Measurements from ENCODE around the gene DZANK1.
"Not testable (repeated sequence)": the region's sequence is repeated elsewhere in the genome, so short reads cannot be mapped to it uniquely, and the experiment has no call there.

Gene DZANK1

DNA sequence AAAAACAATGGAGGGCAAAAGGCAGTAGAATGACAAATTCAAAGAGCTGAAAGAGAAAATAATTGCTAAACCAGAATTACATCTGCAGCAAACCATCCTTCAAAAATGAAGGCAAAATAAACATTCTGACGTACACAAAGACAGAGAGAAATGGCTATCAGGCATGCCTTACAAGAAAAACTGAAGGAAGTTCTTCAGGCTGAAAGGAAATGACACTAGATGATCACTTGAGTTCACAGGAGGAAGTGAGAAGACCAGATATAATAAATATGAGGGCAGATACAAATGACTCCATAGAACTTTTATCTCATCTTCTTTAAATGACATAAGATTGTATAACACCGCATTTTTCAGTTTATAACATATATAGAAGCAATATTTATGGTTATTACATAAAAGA lies 30.0 kb downstream of the DZANK1 start:
- DNase-seq, result no peak

DNA sequence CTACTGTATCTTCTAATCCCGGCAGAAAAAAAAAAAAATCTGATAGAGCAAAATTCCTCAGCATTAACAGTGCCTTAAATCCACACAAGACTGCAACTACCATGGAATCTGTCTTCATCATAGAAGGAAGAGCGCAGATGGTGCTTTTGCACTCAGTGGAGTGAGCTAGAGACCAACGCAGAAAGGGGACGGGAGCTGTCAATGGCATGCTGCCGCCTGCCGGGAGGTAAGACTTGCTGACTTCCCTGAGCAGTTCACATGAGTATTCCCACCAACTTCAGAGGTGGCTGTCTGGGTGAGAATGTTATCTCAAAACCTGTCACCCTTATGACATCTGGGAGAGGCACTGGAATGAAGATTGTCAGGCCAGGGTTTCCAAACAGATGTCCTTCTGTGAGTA lies 35.6 kb downstream of the DZANK1 start:
- no peak for DNase-seq

DNA sequence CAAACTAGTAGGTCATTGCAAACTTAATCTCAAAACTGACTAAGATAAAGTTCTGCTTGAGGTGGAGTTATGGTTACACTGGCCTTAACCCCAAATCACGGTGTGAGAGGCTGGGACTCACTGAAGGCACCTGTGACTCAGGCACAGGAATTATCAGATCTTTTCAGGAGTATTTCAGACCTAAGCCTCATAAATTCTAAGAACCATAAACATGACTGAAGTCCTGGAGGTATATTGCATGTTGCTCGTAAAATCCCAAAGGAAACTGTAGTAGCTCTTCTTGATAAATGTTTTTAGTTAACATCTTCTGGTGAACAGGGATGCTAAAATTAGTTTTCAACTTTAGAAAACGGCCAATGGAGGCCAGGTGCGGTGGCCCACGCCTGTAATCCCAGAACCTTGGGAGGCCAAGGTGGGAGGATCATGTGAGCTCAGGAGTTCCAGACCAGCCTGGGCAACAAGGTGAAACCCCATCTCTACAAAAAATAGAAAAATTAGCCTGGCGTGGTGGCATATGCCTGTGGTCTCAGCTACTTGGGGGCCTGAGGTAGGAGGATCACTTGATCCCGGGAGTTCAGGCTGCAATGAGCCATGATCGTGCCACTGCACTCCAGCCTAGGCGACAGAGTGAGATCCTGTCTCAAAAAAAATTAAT lies 36.5 kb downstream of the DZANK1 start:
- no peak for DNase-seq

DNA sequence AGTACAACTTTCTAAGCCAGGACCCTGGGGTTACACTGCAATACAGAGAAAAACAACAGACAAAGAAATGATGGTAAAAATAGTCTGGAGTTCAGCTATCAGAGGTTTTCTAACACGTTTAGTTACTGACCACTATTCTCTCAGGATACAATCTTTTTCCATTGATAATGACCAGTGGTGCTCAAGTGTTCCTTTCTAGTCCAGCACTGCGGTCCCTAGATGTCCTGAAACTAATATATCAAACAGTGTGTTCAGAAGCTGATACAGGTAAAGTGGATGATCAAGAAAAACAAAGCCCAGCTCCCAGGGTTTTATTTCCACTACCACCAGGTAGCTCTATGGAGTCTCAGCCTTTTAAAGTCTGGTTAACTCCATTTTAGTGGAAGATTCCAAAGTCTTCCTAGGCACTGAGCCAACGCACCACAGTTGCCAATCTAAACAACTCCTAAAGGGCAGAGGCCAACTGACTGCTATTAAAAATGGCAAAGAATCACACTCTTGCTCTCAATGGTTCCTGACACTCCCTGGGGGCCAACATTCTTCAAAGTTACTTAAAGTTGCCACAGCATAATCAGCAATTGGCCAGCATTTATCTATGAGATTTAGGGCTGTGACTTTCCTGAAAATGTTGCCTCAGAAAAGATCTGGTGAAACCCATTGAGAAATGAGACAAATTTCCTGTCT lies 38.2 kb downstream of the DZANK1 start:
- no peak for DNase-seq

DNA sequence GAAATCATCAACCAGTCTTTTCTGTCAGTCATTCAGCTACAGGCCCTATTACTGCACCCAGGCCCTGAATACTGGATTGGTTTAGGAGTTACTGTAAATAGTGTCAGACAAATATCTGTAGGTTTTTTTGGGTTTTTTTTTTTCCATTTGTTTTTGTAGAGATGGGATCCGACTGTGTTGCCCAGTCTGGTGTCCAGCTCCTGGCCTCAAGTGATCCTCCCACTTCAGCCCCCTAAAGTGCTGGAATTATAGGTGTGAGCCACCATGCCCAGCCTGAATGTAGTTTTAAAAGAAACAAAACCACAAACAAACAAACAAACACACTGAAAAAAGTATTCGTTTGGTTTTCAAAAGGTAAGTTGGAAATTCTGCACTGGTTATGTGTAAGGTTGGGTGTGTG lies 39.6 kb downstream of the DZANK1 start:
- DNase-seq, result no peak

GRCh38 chr20:18421608-18422007 lies 45.2 kb downstream of the DZANK1 start:
- DNase-seq, result no peak

GRCh38 chr20:18416486-18416885 lies 50.3 kb downstream of the DZANK1 start:
- no peak for DNase-seq

DNA sequence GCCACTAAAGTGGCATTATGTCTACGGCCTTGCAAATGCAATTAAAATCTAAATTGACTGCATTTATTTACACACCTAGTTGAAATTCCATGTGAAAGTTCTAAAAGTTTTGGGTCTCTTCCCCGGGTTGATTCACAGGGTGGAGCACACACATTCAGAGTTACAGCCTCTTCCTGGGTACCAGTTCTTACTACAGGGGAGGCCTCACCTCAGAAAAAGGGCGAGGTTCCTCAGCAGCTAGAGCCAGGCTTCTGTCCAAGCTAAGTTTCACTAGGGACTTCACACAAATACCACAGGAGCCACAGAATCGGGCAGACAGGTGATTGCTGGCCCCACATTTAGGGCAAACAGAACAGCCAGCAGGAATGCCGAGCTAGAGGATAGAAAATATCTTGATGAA lies 52.7 kb downstream of the DZANK1 start:
- DNase-seq, result no peak

GRCh38 chr20:18412221-18412901 lies 54.5 kb downstream of the DZANK1 start:
- no peak for DNase-seq

- no peak for DNase-seq
Measured at GRCh38 chr20:18405826-18406225, 61.0 kb downstream of the DZANK1 start.

DNA sequence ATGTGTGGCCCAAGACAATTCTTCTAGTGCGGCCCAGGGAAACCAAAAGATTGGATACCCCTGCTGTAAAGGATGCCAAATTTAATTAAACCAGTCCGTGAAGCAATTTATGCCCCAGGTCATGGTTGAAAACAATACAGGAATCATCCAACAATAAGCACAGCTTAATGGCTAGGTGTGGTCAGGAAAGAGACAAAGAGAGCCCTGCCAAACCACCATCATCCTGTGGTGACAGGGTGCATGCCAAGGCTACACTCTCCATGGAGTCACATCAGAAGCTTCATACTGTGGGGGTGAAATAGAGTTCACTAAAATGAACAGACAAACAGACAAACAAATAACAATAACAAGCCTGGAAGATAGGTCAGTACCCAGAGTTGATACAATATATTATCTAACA lies 62.7 kb downstream of the DZANK1 start:
- DNase-seq, result no peak

DNA sequence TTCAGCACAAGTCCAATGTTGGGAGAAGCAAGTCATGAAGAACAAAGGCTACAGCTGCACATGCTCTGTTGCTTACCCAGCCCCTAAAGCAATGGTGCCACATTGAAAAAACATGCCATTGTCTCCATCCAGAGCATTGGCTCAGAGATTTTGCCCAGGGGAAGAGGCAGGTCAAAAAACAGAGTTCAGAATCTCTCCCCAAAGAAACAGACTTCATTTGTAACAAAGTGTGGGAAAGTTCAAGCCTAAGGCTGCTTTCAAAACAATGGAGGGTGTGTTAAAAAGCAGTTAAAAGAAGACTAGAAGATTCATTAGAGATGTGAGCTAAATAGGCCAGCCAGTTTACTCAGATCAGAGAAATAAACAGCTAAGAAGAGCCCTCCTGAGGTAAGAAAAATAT lies 63.6 kb downstream of the DZANK1 start:
- no peak for DNase-seq

GRCh38 chr20:18401305-18401704 lies 65.5 kb downstream of the DZANK1 start:
- DNase-seq, result no peak

DNA sequence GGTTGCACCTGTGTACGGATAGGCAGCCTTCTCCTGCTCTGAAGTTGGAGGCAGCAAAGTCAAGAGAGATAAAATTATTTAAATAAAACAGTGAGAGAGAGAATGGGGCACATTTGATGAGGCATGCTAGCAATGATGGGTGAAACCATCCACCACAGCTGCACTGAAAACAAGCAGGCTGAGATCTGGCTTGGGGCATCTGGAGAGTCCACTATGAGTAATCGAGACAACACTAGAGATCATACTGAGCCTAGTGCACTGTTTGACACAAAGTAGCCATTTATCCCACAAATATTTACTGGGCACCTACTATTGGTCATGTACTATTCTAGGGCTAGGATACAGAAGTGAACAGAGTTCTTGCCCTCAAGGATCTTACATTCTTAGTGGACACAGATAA lies 66.4 kb downstream of the DZANK1 start:
- DNase-seq, result no peak

GRCh38 chr20:18398713-18399112 lies 68.1 kb downstream of the DZANK1 start:
- not testable (repeated sequence) for DNase-seq

DNA sequence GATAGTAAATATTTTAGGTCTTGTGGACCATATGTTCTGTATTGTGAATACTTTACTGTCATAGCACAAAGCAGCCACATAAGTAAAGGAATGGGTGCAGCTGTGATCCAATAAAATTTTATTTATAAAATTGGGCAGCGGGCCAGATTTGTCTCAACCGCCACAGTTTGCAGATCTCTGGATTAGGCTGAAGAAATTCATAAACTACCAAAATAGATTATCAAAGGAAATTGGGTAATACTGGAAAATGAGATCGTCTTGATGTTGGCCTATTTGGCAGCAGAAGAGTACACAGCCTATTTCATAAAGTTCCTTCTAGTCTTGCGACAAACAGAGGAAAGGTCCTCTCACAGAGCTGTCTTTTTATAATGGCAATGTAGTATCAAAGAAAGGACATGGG lies 69.8 kb downstream of the DZANK1 start:
- DNase-seq, result no peak

DNA sequence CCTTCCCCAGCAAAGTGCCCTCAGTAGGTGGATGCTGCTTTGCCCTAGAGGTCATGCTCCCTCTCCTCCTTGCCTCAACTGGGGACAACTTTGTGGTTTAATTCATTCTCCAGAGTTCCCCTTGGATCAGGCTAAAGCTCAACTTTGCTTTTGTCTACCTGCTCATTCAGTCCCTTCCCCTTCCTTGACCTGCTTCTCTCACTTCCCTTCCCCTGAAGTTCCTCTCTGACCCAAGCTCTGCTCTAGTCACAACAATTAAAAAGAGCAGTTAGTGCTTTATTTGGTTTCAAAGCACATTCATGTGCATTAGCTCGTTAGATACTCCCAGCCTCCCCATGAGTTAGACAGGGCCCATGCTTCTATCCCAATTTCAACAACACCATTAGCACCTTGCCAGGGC lies 71.3 kb downstream of the DZANK1 start:
- no peak for DNase-seq

GRCh38 chr20:18394363-18394762 lies 72.5 kb downstream of the DZANK1 start:
- DNase-seq, result no peak

- no peak for DNase-seq
Measured at GRCh38 chr20:18391686-18392085, 75.1 kb downstream of the DZANK1 start.

GRCh38 chr20:18390201-18390600 lies 76.6 kb downstream of the DZANK1 start:
- no peak for DNase-seq

DNA sequence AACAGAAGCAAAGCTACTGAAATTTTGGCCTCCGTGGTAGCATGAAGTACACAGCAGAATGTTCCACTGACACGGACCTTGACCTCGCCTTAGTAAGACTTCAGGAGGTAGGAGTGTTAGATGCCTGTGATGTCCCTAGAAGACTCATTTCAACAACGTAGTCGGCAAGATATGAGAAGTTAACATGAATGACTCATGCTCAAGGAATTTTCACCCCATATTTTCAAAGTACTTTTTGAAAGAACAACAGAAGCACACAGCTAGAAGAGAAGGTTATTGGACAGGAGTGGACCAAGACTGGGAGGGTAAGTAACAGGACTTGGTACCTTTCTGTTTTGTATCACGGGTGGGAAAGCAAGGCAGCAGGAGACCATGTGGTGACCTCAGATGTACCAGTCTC lies 78.0 kb downstream of the DZANK1 start:
- DNase-seq, result no peak

DNA sequence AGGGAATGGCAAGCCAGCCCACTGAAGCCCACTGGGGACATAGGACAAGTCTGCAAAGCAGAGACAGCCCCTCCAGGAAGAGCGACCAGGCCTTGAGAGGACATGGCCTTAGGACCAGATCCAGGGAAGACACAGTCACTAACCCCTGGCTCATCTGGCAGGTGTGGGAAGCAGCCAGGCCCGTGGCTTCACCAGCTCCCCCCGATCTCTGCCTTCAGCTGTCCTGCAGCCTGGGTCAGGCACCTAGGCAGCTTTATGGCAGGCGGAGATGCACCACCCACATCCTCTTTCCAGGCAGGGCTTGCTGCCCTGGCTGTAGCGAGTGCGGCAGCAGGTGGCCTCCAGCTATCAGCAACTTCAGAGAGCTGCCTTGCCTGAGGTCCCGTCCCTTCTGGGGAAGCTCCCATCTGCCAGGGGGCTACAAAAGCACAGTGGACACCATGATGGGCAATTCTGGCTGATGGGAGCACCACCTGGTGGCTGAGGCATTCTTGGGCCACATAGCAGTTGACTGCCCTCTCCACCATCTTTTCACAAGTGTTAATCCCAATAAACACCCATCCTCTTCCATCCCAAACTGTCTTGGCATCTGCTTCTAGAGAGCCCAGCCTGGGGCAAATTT lies 85.8 kb downstream of the DZANK1 start:
- no peak for DNase-seq

DNA sequence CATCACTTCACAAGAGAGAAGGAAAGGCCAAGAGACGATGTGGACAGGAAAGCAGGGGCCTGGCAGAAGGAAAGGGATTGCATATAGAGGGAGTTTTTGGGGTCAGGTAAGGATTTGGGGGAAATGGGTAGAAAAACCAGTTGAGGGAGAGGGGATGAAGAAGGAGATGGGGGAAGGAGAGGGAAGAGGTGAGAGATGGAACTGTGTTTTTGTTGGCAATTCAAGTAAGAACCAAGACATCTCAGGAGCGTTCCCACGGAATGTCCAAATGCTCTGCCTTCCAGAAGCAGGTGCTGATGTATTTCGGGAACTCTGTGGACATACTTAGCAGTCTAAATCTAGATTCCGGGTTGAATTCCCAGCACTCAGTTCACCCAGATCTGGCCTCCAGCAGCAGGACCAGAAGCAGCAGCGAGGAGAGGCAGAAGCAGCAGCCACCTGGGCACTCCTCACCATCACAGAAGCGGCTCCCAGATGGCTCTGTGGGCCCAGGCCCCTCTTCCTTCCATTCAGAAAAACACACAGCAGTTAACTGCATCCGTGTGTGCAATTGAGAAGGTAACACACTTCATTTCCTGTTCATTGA lies 88.8 kb downstream of the DZANK1 start:
- DNase-seq, result no peak

- not testable (repeated sequence) for DNase-seq
Measured at GRCh38 chr20:18375551-18375950, 91.3 kb downstream of the DZANK1 start.
